Thoracic aorta (tissue), 2 donors: ENCODE data around the gene TSNAXIP1. TPM values are rescaled to one million over a fixed set of nuclear protein-coding genes. Genes with fewer than 3 reads are reported as not detected.

ENCODE experiments used
- ATAC-seq: fragments of 150-250 bp; one replicate; pipeline ENCODE4 v1.8.0; 2017; ENCODE audit warnings: low read depth; ENCODE audit not compliant: insufficient number of reproducible peaks, low FRiP score
- DNase-seq: peaks from one replicate; pipeline ENCODE4 v3.0.0-alpha.2; 2020; ENCODE audit warnings: low spot score
- H3K27ac ChIP-seq, 2 donors: fragments of 200-600 bp; sonication (generic); 1 replicate in 1 of 2; 2 replicates in 1 of 2; pipeline ENCODE4 v1.5.1; 2016; ENCODE audit warnings: mild to moderate bottlenecking in 2 of 2, moderate library complexity in 2 of 2
- H3K27me3 ChIP-seq: fragments of 200-600 bp; sonication (generic); replicated peaks from 2 replicates; pipeline ENCODE4 v1.6.0; 2016; ENCODE audit warnings: mild to moderate bottlenecking; ENCODE audit not compliant: insufficient read depth
- H3K36me3 ChIP-seq: fragments of 200-600 bp; sonication (generic); one replicate; pipeline ENCODE4 v1.5.1; 2016
- H3K4me1 ChIP-seq, 2 donors: fragments of 200-600 bp; sonication (generic); 1 replicate in 1 of 2; 2 replicates in 1 of 2; pipeline versions ENCODE4 v1.5.1 to v1.6.0; 2016; ENCODE audit warnings: low read depth in 2 of 2, mild to moderate bottlenecking in 1 of 2; ENCODE audit not compliant: control insufficient read depth in 1 of 2
- H3K4me3 ChIP-seq: fragments of 200-600 bp; sonication (generic); 2 replicates; pipeline ENCODE4 v1.5.1; 2016; ENCODE audit warnings: mild to moderate bottlenecking
- H3K9me3 ChIP-seq: fragments of 200-600 bp; sonication (generic); 2 replicates; pipeline ENCODE4 v1.5.1; 2016
- CTCF ChIP-seq: fragments of 200-600 bp; sonication (generic); IDR thresholded peaks from one replicate; pipeline ENCODE4 v1.5.1; 2019; ENCODE audit warnings: antibody characterized with exemption
- total RNA-seq, 2 donors: library from RNA; depleted of rRNA; stranded (reverse); fragments of >200 nt; gene quantifications; one replicate each; pipeline versions ENCODE4 v1.1.0 to v1.2.3, GENCODE V29; 2016

Gene TSNAXIP1
- total RNA-seq, 2 donors from 2014 or later, result 4.1 to 8.5 TPM

GRCh38 chr16:67807148-67807682 lies 526 bp downstream of the TSNAXIP1 start:
- Histone ChIP-seq H3K36me3 (no peaks in the 10 kb centered on the region), H3K4me1 (peaks cover 12 to 19% of the 10 kb centered on the region in 2 donors), H3K27me3 (no peaks in the 10 kb centered on the region), H3K27ac (peak overlapping the region; percentile 57 to 66), H3K4me3 (peak overlapping the region; percentile 95), H3K9me3 (no peaks in the 10 kb centered on the region)
- DNase-seq (no peak), ATAC-seq (no peak)
- no peak for TF ChIP-seq CTCF

- Histone ChIP-seq H3K9me3 (no peaks in the 10 kb centered on the region), H3K27ac (no peak overlapping the region), H3K27me3 (no peaks in the 10 kb centered on the region), H3K36me3 (no peaks in the 10 kb centered on the region), H3K4me1 (peaks cover 5 to 7% of the 10 kb centered on the region in 2 donors), H3K4me3 (no peak overlapping the region)
- DNase-seq, result no peak
- TF ChIP-seq CTCF, result no peak
- no peak for ATAC-seq
These were observed 5.2 kb downstream of the TSNAXIP1 start for GRCh38 chr16:67811899-67812298.

GRCh38 chr16:67814567-67814966 lies 7.9 kb downstream of the TSNAXIP1 start:
- no peak for ATAC-seq
- H3K4me3 ChIP-seq, result no peak overlapping the region

GRCh38 chr16:67820608-67821259 lies 14.0 kb downstream of the TSNAXIP1 start:
- Histone ChIP-seq H3K27ac (no peak overlapping the region), H3K9me3 (no peaks in the 10 kb centered on the region), H3K4me3 (no peak overlapping the region), H3K36me3 (no peaks in the 10 kb centered on the region), H3K27me3 (no peaks in the 10 kb centered on the region), H3K4me1 (peaks cover 0 to 3% of the 10 kb centered on the region in 2 donors)
- ATAC-seq, result no peak
- no peak for TF ChIP-seq CTCF
- DNase-seq, result no peak

More at GRCh38 chr16:67814567-67814966, 7.9 kb downstream of the TSNAXIP1 start:
- Histone ChIP-seq H3K4me1 (peaks cover 0 to 3% of the 10 kb centered on the region in 2 donors), H3K36me3 (no peaks in the 10 kb centered on the region), H3K27ac (no peak overlapping the region), H3K9me3 (no peaks in the 10 kb centered on the region), H3K27me3 (no peaks in the 10 kb centered on the region)
- DNase-seq, result no peak
- no peak for TF ChIP-seq CTCF

- DNase-seq, result no peak
- TF ChIP-seq CTCF, result no peak
- no peaks in the 10 kb centered on the region for H3K36me3 ChIP-seq
- H3K27ac ChIP-seq, result no peak overlapping the region
- no peaks in the 10 kb centered on the region for H3K9me3 ChIP-seq
- no peak overlapping the region for H3K4me3 ChIP-seq
- no peak for ATAC-seq
- H3K27me3 ChIP-seq, result no peaks in the 10 kb centered on the region
- no peaks in the 10 kb centered on the region for H3K4me1 ChIP-seq
These were observed 15.8 kb downstream of the TSNAXIP1 start for GRCh38 chr16:67822511-67822910.
